ENCODE measurements around the gene DDO.
"Not testable (repeated sequence)": the region's sequence is repeated elsewhere in the genome, so short reads cannot be mapped to it uniquely, and the experiment has no call there.

DDO gene

GRCh38 chr6:110369066-110369465 is 46.3 kb downstream of the DDO start:
- DNase-seq (ENCODE audit: low spot score) (no peak), FAIRE-seq (no peak)

GRCh38 chr6:110368284-110368683 is 47.1 kb downstream of the DDO start:
- FAIRE-seq (no peak), DNase-seq (ENCODE audit: low spot score) (no peak)

GRCh38 chr6:110367825-110368224 is 47.5 kb downstream of the DDO start:
- FAIRE-seq: no peak

GRCh38 chr6:110366975-110367374 is 48.4 kb downstream of the DDO start:
- FAIRE-seq: no peak
- no peak for DNase-seq (ENCODE audit: low spot score)

More at GRCh38 chr6:110367825-110368224, 47.5 kb downstream of the DDO start:
- DNase-seq (ENCODE audit: low spot score): no peak

GRCh38 chr6:110366256-110366655 is 49.1 kb downstream of the DDO start:
- no peak for DNase-seq (ENCODE audit: low spot score)
- FAIRE-seq: no peak

GRCh38 chr6:110364364-110365105 is 50.8 kb downstream of the DDO start:
- FAIRE-seq (no peak), DNase-seq (ENCODE audit: low spot score) (no peak)

GRCh38 chr6:110363748-110364147 is 51.6 kb downstream of the DDO start:
- no peak for FAIRE-seq

GRCh38 chr6:110360676-110361075 is 54.7 kb downstream of the DDO start:
- DNase-seq (ENCODE audit: low spot score): peak; percentile 33
- FAIRE-seq: peak; percentile 20

More at GRCh38 chr6:110363748-110364147, 51.6 kb downstream of the DDO start:
- no peak for DNase-seq (ENCODE audit: low spot score)

- DNase-seq (ENCODE audit: low spot score): no peak
- FAIRE-seq: no peak
These were observed 55.8 kb downstream of the DDO start for GRCh38 chr6:110359556-110359955.

- no peak for FAIRE-seq
These were observed 56.7 kb downstream of the DDO start for GRCh38 chr6:110358553-110359160.

GRCh38 chr6:110357664-110358552 is 57.5 kb downstream of the DDO start, which contains the start of gene METTL24:
Gene METTL24 (minus strand): TSS chr6:110358349. CDS start chr6:110358272, 77 bp downstream.
- FAIRE-seq: no peak

More at GRCh38 chr6:110358553-110359160, 56.7 kb downstream of the DDO start:
- no peak for DNase-seq (ENCODE audit: low spot score)

GRCh38 chr6:110357298-110357663 is 58.1 kb downstream of the DDO start:
- no peak for FAIRE-seq
- DNase-seq (ENCODE audit: low spot score): no peak

More at GRCh38 chr6:110357664-110358552, 57.5 kb downstream of the DDO start, which contains the start of gene METTL24:
- DNase-seq (ENCODE audit: low spot score): no peak

- FAIRE-seq (no peak), DNase-seq (ENCODE audit: low spot score) (no peak)
These were observed 58.6 kb downstream of the DDO start for GRCh38 chr6:110356778-110357177.

- DNase-seq (ENCODE audit: low spot score): no peak
- FAIRE-seq: no peak
These were observed 59.6 kb downstream of the DDO start for GRCh38 chr6:110355727-110356126.

- no peak for DNase-seq (ENCODE audit: low spot score)
- FAIRE-seq: no peak
These were observed 60.4 kb downstream of the DDO start for GRCh38 chr6:110355022-110355421.

GRCh38 chr6:110354153-110354552 is 61.2 kb downstream of the DDO start:
- no peak for DNase-seq (ENCODE audit: low spot score)
- no peak for FAIRE-seq

- FAIRE-seq: no peak
- DNase-seq (ENCODE audit: low spot score): no peak
These were observed 61.8 kb downstream of the DDO start for GRCh38 chr6:110353457-110354001.

GRCh38 chr6:110352563-110353262 is 62.7 kb downstream of the DDO start:
- DNase-seq (ENCODE audit: low spot score) (no peak), FAIRE-seq (no peak)

GRCh38 chr6:110351986-110352385 is 63.4 kb downstream of the DDO start:
- DNase-seq (ENCODE audit: low spot score) (no peak), FAIRE-seq (no peak)

GRCh38 chr6:110351546-110351945 is 63.8 kb downstream of the DDO start:
- no peak for FAIRE-seq
- no peak for DNase-seq (ENCODE audit: low spot score)

GRCh38 chr6:110350593-110350992 is 64.8 kb downstream of the DDO start:
- not testable (repeated sequence) for DNase-seq (ENCODE audit: low spot score); FAIRE-seq

Data from RCC 7860 (cell line).